ENCODE results near the gene CMKLR1. TPM values are rescaled to one million over a fixed set of nuclear protein-coding genes. Genes with fewer than 3 reads are reported as not detected.

CMKLR1 gene
- total and polyA plus RNA-seq, 9 of the 15 experiments (the other 6 are each of a cell fraction or from before 2014, with no cell fraction given): 0.11 to 1.4 (median 0.20) TPM

DNA sequence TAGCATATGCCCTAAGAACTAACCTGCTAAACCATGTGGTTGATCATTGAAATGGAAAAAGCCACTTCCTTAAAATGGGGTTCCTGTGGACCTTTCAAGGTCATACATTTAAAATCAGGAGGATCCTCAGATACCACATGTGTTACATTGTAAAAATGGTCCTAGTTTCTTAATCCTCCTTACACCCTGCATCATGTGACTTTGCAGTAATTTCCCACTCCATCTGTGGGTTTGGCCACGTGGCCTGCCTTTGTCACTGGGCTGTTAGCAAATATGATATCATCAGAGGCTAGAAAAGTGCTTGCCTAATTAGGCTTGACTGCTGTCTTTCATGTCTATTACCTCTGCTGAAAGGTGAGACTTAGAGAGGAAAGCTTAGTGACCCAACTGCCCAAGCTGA lies 70.7 kb downstream of the CMKLR1 start (continued):
- TF ChIP-seq, protein P1, sequence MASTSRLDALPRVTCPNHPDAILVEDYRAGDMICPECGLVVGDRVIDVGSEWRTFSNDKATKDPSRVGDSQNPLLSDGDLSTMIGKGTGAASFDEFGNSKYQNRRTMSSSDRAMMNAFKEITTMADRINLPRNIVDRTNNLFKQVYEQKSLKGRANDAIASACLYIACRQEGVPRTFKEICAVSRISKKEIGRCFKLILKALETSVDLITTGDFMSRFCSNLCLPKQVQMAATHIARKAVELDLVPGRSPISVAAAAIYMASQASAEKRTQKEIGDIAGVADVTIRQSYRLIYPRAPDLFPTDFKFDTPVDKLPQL (IDR thresholded peaks at IDR 0.05; ENCODE audit: extremely low read depth, insufficient read length): no peak
- no peak for TF ChIP-seq YBX1 (IDR thresholded peaks at IDR 0.05)
- TF ChIP-seq CBX2 (IDR thresholded peaks at IDR 0.05; ENCODE audit: insufficient read depth, low read length, poor library complexity, severe bottlenecking): no peak
- TF ChIP-seq DMBX1 (CRISPR knock-in tag; IDR thresholded peaks at IDR 0.05; ENCODE audit: borderline replicate concordance): no peak
- TF ChIP-seq ILK (tag; IDR thresholded peaks at IDR 0.05; ENCODE audit: borderline replicate concordance, low read depth): no peak
- TF ChIP-seq SIX5 (IDR thresholded peaks at IDR 0.05; ENCODE audit: borderline replicate concordance in 1 of 2, insufficient read depth in 1 of 2, low read depth in 1 of 2, low read length in 2 of 2): no peak
- TF ChIP-seq TEAD1 (CRISPR knock-in tag; IDR thresholded peaks at IDR 0.05): no peak
- peak; percentile 48; the same call in 1 of the 2 replicates for TF ChIP-seq SPI1 (IDR thresholded peaks at IDR 0.05; ENCODE audit: borderline replicate concordance, low read depth, low read length)
- TF ChIP-seq EP400 (IDR thresholded peaks at IDR 0.05): no peak
- no peak for TF ChIP-seq PTRF (tag; IDR thresholded peaks at IDR 0.05)
- no peak for TF ChIP-seq KDM2B (CRISPR knock-in tag; IDR thresholded peaks at IDR 0.05)
- TF ChIP-seq SRF (CRISPR knock-in tag; IDR thresholded peaks at IDR 0.05): peak in 1 of 2 experiments; percentile 88; a peak in 2 of 4 replicates
- no peak for TF ChIP-seq ZBTB8A (IDR thresholded peaks at IDR 0.05; ENCODE audit: partially characterized antibody)
- TF ChIP-seq, protein P2, sequence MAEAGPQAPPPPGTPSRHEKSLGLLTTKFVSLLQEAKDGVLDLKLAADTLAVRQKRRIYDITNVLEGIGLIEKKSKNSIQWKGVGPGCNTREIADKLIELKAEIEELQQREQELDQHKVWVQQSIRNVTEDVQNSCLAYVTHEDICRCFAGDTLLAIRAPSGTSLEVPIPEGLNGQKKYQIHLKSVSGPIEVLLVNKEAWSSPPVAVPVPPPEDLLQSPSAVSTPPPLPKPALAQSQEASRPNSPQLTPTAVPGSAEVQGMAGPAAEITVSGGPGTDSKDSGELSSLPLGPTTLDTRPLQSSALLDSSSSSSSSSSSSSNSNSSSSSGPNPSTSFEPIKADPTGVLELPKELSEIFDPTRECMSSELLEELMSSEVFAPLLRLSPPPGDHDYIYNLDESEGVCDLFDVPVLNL (CRISPR knock-in tag; IDR thresholded peaks at IDR 0.05; ENCODE audit: low read depth): no peak
- TF ChIP-seq NCOA1 (IDR thresholded peaks at IDR 0.05; ENCODE audit: low read depth): no peak
- no peak for TF ChIP-seq ZKSCAN1 (IDR thresholded peaks at IDR 0.05; ENCODE audit: low read depth, low read length)
- no peak for TF ChIP-seq LEF1 (IDR thresholded peaks at IDR 0.05)
- TF ChIP-seq, protein P3, sequence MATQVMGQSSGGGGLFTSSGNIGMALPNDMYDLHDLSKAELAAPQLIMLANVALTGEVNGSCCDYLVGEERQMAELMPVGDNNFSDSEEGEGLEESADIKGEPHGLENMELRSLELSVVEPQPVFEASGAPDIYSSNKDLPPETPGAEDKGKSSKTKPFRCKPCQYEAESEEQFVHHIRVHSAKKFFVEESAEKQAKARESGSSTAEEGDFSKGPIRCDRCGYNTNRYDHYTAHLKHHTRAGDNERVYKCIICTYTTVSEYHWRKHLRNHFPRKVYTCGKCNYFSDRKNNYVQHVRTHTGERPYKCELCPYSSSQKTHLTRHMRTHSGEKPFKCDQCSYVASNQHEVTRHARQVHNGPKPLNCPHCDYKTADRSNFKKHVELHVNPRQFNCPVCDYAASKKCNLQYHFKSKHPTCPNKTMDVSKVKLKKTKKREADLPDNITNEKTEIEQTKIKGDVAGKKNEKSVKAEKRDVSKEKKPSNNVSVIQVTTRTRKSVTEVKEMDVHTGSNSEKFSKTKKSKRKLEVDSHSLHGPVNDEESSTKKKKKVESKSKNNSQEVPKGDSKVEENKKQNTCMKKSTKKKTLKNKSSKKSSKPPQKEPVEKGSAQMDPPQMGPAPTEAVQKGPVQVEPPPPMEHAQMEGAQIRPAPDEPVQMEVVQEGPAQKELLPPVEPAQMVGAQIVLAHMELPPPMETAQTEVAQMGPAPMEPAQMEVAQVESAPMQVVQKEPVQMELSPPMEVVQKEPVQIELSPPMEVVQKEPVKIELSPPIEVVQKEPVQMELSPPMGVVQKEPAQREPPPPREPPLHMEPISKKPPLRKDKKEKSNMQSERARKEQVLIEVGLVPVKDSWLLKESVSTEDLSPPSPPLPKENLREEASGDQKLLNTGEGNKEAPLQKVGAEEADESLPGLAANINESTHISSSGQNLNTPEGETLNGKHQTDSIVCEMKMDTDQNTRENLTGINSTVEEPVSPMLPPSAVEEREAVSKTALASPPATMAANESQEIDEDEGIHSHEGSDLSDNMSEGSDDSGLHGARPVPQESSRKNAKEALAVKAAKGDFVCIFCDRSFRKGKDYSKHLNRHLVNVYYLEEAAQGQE (IDR thresholded peaks at IDR 0.05; ENCODE audit: borderline replicate concordance): peak; percentile 46; the same call in 1 of the 2 replicates
- TF ChIP-seq, protein P3 (CRISPR knock-in tag; IDR thresholded peaks at IDR 0.05; ENCODE audit: low read depth): no peak
- TF ChIP-seq ATF7 (IDR thresholded peaks at IDR 0.05): peak; percentile 44; the same call in 1 of the 2 replicates

All from K562 (cell line).